ENCODE data around the gene BAD. TPM values are rescaled to one million over a fixed set of nuclear protein-coding genes. Genes with fewer than 3 reads are reported as not detected.

The BAD gene
- total and polyA plus RNA-seq, 10 of the 15 experiments (the other 5 are each of a cell fraction or from before 2014, with no cell fraction given): 1.5 to 67.2 (median 39.6) TPM

GRCh38 chr11:64305075-64305690 lies 20.7 kb upstream of the BAD start, which contains the start of gene ESRRA (continued):
- TF ChIP-seq USF2 (IDR thresholded peaks at IDR 0.05; ENCODE audit: borderline replicate concordance, low read depth, low read length) (no peak), HDGF (IDR thresholded peaks at IDR 0.05) (peak; percentile 99), ESRRA (IDR thresholded peaks at IDR 0.05; ENCODE audit: low read length) (no peak), SRF (IDR thresholded peaks at IDR 0.05; ENCODE audit: low read depth in 2 of 2, low read length in 2 of 2) (peak; percentile 74; a peak in 2 of 4 replicates), ZNF24 (IDR thresholded peaks at IDR 0.05) (no peak), POLR2AphosphoS2 (IDR thresholded peaks at IDR 0.05; ENCODE audit: low read depth, low read length) (no peak; the same call in 1 of the 2 replicates), TBL1XR1 (IDR thresholded peaks at IDR 0.05; ENCODE audit: low read depth, low read length) (no peak), MEF2A (IDR thresholded peaks at IDR 0.05; ENCODE audit: insufficient read depth, low read depth, low read length) (no peak), ASH2L (IDR thresholded peaks at IDR 0.05; ENCODE audit: borderline replicate concordance, low read depth) (no peak), TCF12 (IDR thresholded peaks at IDR 0.05; ENCODE audit: low read depth, low read length) (peak; percentile 23; the same call in 1 of the 2 replicates), SMAD1 (IDR thresholded peaks at IDR 0.05; ENCODE audit: low read depth, partially characterized antibody) (no peak), ZSCAN29 (IDR thresholded peaks at IDR 0.05) (no peak), RAD21 (IDR thresholded peaks at IDR 0.05; ENCODE audit: insufficient read depth, low read depth, low read length) (no peak), CEBPZ (IDR thresholded peaks at IDR 0.05; ENCODE audit: low read depth, low read length) (no peak), CUX1 (IDR thresholded peaks at IDR 0.05; ENCODE audit: insufficient replicate concordance, low read depth, low read length) (no peak), CBX5 (IDR thresholded peaks at IDR 0.05; ENCODE audit: low read depth) (no peak), KLF5 (IDR thresholded peaks at IDR 0.05; ENCODE audit: partially characterized antibody) (no peak), SIN3A (IDR thresholded peaks at IDR 0.05; ENCODE audit: low read depth, low read length) (peak; percentile 87; the same call in 1 of the 2 replicates), YY1 (IDR thresholded peaks at IDR 0.05; ENCODE audit: low read depth, low read length) (0 out of 2 replicates have a peak, but pooled peaks have one; percentile 28), BMI1 (IDR thresholded peaks at IDR 0.05; ENCODE audit: borderline replicate concordance) (no peak), SUPT20H (IDR thresholded peaks at IDR 0.05; ENCODE audit: borderline replicate concordance, control insufficient read depth, low read depth, low read length) (no peak)
